ENCODE data around the gene TSPAN18.
"Not testable (repeated sequence)": the region's sequence is repeated elsewhere in the genome, so short reads cannot be mapped to it uniquely, and the experiment has no call there.

TSPAN18 gene

DNA sequence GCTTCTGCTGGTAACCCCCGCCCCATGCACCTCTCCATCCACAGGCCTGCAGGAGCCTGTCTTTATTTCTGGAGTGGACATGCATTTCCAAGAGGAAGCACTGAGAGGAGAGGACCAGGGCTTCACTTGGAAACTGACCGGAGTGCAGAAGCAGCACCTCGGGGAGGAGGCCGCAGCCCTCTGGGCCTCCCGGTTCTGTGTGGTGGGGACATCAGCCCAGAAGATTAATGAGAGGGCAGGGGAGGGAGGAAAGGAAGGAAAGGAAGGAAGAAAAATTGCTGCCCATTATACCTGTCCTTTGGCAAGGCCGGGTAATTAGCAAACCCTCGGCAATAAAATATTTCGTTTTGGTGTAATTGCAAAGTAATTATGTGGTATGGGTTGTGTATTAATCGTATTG, 126.9 kb downstream of the TSPAN18 start:
- DNase-seq, result no peak

DNA sequence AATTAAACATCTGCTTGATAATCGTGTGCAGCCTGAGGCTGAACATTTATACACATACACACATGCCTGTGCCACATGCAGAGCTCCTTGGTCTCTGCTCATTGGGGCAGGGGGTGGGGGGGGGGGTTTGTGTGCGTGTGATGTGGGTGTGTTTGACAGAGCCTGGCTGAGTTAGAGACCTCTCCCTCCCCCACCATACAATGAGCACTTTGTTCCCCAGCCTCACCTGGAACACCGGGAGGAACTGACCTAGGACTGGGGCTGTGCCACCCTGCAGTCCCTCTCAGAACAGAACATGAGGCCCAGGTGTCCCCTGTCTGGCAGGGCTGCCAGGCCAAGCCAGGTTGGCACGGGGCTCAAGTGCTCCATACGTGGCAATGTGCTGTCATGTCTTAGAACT, 127.3 kb downstream of the TSPAN18 start:
- DNase-seq, result no peak

- DNase-seq, result no peak
Measured at GRCh38 chr11:44854741-44855492, 128.2 kb downstream of the TSPAN18 start.

GRCh38 chr11:44855493-44855849, 128.7 kb downstream of the TSPAN18 start:
- DNase-seq, result no peak

DNA sequence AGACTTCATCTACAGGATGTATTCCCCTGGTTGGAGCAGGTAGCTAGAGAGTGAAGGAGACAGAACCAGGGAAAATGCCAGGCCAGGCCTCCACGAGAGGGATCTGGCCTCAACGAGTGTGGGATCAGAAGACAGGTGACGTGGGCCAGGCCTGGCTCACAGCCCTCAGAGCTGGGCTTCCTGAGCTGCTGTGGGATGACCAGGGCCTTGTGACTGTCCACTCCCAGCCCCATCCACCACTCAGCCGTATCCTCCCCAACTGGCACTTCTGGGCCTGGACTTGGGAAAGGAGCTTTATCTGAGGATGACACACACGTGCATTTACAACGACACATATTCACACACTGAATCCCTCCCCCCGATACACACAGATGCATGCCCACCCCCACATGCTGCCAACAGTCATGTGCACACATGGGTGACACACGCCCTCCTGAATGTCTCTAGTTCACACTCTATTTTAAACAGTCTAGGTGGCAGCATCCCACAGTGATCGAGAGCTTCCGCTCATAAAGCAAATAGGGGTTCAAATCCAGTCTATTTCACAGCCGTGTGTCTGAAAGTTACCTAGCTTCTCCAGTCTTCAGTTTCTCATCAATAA, 130.8 kb downstream of the TSPAN18 start:
- no peak for DNase-seq

GRCh38 chr11:44858796-44859527, 132.2 kb downstream of the TSPAN18 start:
- DNase-seq, result no peak

DNA sequence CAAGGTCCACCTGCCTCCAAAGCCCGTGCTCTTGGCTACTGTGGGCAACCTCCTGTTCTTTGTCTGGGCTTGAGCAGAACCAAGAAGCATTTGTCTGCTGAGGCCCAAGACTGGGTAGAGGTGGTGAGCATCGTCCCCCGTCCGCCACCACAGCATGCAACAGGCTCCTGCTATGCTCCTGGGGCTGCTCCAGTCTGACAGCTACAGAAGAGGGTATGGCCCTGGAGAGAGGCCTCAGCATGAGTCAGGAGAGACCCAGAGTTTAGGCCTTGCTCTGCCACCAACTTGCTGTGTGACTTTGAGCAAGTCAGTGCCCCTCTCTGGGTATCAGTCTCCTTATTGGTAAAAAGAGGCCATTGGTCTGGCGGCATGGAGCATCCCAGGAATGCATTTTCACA, 132.8 kb downstream of the TSPAN18 start:
- no peak for DNase-seq

DNA sequence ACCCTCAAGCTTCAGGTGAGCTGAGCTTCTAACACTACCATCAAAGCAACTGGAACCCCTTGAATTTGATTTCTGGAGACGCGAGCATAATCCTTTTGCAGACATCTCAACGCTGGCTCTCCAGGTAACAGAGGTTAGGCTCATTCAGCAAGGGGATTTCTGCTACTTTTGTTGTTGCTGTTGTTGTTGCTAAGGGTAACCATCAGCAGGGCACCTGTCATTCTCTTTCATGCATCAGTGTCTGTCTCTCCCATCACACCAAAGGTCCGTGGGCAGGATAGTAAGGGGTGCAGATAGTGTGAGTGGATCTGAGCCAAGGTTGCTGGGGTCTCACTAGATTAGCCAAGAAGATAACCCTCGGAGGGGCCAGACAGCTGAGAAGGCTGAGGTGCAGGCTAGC, 133.6 kb downstream of the TSPAN18 start:
- no peak for DNase-seq

DNA sequence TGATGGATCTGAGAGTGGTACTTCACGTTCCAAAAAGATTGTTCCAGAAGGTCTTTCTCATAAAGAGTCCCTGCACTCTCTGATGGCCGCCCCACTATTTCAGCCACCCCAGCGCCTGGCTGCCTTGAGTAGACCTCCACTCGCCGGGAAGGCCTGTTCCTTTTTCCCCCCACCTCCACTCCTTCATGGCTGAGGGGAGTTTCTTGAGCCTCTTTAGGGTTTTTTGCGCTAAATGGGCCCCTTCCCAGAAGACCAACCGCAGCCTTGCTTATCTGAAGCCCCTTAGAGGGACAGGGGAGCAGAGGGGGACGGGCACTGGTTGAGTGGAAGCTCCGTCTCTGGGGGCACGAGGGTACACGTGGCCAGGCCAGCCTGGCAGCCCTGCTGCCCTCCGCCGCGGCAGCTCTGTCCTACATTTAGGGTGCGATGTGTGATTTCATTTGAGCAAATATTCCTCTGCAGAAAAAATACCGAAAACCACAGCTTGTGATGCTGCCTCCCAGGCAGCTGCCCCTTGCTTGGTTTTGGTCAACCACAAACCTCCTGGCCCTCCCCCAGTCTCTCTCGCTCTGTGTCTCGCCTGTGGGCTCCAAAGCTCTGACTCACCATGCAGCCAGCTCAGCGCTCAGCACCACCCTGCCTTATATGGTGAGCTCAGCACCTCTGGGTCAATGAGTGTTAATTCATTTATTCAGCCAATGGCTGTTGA, 135.2 kb downstream of the TSPAN18 start:
- DNase-seq, result peak; percentile 18

DNA sequence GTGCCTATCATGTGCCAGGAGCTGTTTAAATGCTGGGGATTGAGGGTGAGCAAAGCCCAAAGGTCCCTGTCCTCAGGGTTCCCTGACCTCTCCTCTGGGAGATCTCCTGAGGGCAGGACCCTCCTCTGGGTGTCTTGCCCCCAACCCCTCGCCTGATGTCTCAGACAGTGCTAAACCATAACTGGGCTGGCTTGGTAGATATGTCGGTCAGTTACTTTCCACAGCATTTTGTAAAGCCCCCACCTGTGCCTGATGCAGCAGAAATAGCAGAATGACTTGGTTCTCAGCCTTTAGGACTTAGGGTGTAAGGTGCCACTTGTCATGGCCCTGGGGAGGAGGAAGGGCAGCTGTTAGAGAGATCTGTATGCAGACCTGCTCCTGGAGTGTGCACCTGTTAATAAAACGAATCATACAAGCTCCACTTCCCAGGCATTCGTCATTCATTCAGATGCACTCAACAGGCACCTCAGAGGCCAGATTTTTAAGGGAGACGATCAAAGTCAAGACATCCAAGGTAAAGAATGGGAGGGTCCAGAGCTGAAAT, 135.9 kb downstream of the TSPAN18 start:
- DNase-seq, result no peak

- DNase-seq, result no peak
Measured at GRCh38 chr11:44863231-44863630, 136.5 kb downstream of the TSPAN18 start.

GRCh38 chr11:44865866-44866272, 139.1 kb downstream of the TSPAN18 start:
- DNase-seq, result no peak

GRCh38 chr11:44866286-44866685, 139.5 kb downstream of the TSPAN18 start:
- DNase-seq, result no peak

DNA sequence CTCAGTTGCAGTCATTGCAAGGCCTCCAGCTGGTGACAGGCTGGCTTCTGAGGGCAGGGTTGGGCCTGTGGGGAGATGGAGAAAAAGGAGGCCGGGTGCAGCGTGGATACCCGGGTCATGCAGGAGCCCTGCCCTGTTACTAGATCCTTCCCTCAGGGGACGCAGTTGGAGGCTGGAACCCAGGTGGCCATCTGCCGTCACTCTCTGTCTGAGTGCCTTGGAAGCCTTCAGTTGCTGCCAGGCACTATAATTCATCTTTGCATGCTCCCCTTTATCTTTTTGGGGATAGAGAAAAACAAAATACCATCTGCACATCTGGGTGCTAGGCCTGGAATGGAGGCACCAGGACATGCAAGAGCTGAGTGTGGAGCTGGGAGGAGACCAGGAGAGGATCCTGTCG, 141.3 kb downstream of the TSPAN18 start:
- DNase-seq, result no peak

GRCh38 chr11:44868455-44869421, 142.0 kb downstream of the TSPAN18 start:
- no peak for DNase-seq

- no peak for DNase-seq
Measured at GRCh38 chr11:44870181-44870580, 143.4 kb downstream of the TSPAN18 start.

- DNase-seq, result no peak
Measured at GRCh38 chr11:44870615-44871176, 143.9 kb downstream of the TSPAN18 start.

- not testable (repeated sequence) for DNase-seq
Measured at GRCh38 chr11:44871682-44872081, 144.9 kb downstream of the TSPAN18 start.

- DNase-seq, result no peak
Measured at GRCh38 chr11:44872556-44872955, 145.8 kb downstream of the TSPAN18 start.

DNA sequence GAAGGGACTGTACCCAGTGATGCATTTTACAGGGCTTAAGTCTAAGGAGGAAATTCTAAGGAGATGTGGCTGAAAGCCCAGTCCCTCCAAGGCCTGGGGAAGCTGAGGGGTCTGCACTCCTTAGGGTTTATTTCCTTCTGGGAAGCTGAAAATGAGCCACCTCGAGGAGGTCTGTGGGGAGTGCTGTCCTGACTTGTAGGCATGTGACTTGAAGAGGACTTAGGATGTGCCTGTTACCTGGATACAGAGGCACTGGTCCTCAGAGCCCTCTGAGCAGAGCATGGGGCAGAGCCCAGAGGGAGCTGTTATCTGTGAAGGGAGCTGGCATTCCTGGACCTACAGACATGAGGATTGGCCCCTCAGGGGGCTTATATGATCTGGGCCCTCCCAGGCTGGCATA, 146.8 kb downstream of the TSPAN18 start:
- no peak for DNase-seq

DNA sequence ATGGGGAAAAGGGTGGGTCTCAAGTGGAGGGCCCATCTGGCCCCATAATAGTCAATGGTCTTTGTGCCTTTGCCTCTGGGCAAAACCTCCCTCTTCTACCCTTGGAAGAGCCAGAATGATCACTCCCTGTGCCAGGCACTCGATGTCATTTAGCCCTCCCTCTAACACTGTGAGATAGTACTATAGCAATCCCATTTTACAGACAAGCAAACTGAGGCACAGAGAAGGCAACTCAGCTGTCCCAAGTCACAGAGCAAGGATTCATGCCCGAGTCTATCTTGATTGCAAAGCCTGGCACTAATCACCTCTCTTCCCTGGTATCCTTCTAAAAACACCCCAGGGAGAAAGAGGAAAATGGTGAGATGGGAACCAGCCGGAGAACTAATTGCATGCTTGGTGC, 147.5 kb downstream of the TSPAN18 start:
- no peak for DNase-seq

- DNase-seq, result no peak
Measured at GRCh38 chr11:44875037-44875436, 148.3 kb downstream of the TSPAN18 start.
